HG02678 (cell line): ENCODE results near the gene CDKN1A.

ENCODE experiments used
- ATAC-seq: cut with Tn5 transposase; IDR thresholded peaks from one replicate; pipeline ENCODE4 v1.9.1; 2021; ENCODE audit warnings: mild to moderate bottlenecking, moderate library complexity; ENCODE audit not compliant: unreplicated experiment

CDKN1A gene

DNA sequence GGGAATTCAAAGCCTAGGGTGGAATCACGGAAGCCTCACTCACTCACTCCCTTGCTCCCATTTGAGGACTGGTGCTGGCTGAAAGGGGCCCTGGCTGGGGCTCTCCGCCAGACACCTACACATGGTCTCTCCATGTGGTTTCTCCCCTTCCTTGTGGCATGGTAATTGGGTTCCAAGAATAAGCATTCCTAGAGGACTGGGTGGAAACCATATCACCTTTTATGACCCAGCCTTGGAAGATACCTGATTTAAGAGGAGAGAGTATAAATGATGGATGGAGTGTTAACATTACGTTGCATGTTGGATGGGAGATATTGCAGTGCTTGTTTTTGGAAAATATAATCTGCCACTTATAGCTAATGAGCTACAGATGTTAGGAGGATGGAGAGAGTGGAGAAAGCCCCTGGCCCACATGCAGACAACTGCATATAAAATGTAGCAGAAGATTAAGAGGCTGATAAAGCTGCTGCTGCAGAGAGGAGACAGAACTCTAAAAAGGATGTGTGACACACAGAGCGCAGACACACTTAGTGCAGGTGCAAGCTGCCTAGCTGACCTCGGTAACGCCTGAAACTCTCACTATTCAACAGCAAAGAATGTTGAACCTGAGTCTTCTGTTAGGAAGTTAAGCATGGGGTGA, 23.3 kb upstream of the CDKN1A start:
- no peak for ATAC-seq

DNA sequence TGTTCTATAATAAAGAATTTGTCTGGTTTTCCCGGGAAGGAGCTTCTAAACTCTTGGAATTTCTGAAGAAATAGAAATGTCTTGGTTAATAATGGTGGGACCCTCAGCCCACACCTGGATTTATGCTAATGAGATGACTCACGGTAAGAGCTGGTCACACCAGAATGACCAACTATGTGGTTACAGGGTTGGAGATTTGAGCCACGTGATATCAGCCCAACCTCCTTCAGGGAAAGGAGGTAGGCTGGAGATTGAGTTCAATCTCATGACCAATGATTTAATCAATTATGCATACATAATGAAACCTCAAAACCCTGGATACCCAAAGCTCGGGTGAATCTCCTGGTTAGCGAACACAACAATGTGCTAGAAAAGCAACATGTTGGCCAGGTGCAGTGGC, 22.1 kb upstream of the CDKN1A start:
- no peak for ATAC-seq

DNA sequence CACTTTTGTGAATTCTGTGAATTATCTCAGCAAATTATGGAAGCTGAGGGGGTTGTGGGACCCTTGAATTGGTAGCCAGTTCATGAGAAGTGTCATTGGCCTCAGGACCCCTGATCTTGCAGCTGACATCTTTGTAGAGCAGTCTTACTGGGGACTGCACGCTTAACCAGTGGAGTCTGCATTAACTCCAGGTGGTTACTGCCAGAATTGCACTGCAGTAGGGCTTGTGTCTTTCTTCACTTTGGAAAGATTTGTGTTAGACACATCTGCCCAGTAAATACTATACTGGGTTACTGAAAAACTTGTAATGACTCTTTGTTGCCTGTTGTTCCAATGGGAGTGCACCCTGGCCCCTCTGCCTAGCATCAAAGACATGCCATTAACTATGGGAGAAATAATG, 21.2 kb upstream of the CDKN1A start:
- ATAC-seq = no peak

DNA sequence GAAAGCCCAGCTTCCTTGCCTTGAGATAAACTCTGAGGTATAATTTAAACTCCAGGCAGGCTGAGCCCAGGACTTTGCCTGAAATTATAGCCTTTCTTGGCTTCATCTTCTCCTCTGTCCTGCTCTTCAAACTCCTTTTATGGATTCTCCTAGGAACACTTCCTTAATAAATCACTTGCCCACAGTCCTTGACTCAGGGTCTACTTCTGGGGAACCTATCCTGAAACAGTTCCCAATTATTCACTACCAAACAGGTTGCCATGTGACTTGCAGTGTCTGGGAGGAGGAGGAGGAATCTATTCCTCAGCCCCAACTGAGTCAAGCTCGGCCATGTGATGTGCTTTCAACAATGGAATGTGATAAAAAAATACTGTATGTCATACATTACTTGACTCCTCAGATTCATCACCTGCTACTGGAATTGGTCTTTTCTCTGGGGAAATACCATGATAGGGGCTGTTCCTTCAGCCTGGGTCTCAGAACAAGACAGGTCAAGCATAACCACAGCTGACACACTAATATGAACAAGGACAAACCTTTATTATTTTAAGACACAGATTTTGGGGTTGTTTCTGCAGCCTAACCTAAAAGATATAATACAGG, 20.5 kb upstream of the CDKN1A start:
- ATAC-seq = no peak

DNA sequence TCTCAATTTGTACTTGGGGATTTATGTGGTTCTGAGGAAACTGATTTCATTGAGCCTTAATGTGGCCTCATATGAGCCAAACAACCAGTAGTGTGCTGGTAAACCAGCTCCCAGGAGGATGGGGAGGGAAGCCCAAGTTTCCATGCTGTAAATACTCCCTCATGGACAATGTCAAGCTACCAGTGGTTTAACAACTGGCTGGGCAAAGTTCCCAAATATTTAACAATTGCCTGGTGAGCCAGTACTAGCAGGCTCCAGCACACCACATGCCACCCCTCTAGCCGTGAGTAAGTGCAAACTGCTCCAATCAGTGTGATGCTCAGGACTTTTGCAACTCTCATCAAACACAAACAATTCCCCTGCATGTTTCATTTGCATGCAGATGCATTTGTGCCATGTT, 19.2 kb upstream of the CDKN1A start:
- no peak for ATAC-seq

- no peak for ATAC-seq
Observed at GRCh38 chr6:36660771-36661471, 17.6 kb upstream of the CDKN1A start.

DNA sequence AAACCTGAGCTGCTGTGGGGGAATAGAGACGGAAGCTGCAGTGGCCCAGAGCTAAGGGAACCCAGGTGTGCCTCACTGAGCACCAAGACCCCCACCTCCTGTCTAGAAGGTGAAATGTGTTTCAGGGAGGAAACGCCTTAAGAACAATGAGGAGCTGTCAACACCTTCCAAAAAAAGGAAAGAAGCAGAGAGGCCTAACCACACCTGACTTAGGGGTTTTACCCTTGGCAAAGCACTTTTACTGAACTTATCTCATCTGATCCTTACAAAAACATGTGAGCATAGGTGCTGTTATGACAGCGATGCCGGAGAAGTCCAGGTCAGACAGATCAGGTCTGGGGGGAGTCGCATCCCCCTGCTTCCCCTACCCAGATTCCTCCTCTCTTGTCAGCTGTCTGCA, 16.1 kb upstream of the CDKN1A start:
- ATAC-seq = no peak

DNA sequence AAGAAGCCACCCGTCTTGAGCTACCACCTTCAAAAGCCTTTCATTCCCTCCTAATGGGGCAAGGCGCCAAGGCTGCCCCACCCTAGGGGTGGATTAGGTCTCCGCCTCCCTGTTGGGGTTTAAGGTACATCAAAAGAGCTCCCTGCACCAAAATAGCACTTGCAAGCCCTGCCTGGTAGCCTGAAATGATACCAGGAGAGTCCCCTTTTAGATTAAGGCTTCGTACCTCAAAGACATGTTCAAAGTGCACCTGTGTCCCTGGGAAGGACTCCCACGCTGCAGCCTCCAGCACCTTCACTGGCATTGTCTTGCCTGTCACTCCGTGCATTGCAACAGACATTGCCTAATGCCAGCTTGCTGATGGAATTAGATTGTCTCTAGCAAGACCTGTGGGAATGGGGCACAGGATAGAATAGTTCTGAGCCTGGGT, 15.7 kb upstream of the CDKN1A start:
- ATAC-seq = no peak

- ATAC-seq = no peak
Observed at GRCh38 chr6:36663504-36664446, 14.7 kb upstream of the CDKN1A start.

- ATAC-seq = no peak
Observed at GRCh38 chr6:36665180-36665579, 13.3 kb upstream of the CDKN1A start.

- no peak for ATAC-seq
Observed at GRCh38 chr6:36666287-36666686, 12.2 kb upstream of the CDKN1A start.

GRCh38 chr6:36666826-36667591, 11.5 kb upstream of the CDKN1A start:
- ATAC-seq = peak; percentile 75

GRCh38 chr6:36668591-36668990, 9.9 kb upstream of the CDKN1A start:
- ATAC-seq = no peak

DNA sequence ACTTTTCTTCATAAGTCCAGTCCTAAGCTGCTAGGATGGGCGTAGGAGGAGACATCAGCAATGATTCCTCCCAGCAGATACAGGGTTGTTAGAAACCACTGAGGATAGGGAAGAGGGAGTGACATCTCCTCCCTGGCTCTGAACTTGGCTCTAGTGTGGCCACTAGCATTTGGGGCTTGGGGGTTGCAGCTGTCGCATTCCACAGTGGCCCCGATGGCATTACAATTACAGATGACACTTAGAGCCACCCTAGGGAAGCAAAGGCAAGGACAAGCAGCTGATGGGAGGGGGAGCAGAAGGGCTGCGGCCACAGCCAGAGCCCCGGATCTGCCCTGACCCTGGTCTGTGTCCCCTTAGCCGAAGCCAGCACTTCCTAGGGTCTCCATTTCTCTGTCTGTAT, 9.5 kb upstream of the CDKN1A start:
- no peak for ATAC-seq

DNA sequence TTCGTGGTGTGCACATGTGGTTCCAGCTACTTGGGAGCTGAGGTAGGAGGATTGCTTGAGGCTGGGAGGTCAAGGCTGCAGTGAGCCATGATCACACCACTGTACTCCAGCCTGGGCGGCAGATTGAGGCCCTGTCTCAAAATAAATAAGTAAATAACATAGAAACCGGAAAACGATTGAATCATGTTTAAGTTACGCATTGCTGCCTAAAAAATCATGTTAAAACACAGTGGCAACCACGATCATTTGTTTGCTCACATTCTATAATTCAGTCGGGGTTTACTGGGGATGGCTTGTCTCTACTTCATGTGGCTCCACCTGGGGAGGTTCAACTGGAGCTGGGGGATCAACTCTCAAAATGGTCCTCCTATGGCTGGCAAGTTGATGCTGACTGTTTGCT, 8.2 kb upstream of the CDKN1A start:
- ATAC-seq = no peak

GRCh38 chr6:36671687-36672375, 6.7 kb upstream of the CDKN1A start:
- no peak for ATAC-seq

GRCh38 chr6:36673882-36674281, 4.6 kb upstream of the CDKN1A start:
- ATAC-seq = no peak

GRCh38 chr6:36674942-36675341, 3.6 kb upstream of the CDKN1A start:
- no peak for ATAC-seq

DNA sequence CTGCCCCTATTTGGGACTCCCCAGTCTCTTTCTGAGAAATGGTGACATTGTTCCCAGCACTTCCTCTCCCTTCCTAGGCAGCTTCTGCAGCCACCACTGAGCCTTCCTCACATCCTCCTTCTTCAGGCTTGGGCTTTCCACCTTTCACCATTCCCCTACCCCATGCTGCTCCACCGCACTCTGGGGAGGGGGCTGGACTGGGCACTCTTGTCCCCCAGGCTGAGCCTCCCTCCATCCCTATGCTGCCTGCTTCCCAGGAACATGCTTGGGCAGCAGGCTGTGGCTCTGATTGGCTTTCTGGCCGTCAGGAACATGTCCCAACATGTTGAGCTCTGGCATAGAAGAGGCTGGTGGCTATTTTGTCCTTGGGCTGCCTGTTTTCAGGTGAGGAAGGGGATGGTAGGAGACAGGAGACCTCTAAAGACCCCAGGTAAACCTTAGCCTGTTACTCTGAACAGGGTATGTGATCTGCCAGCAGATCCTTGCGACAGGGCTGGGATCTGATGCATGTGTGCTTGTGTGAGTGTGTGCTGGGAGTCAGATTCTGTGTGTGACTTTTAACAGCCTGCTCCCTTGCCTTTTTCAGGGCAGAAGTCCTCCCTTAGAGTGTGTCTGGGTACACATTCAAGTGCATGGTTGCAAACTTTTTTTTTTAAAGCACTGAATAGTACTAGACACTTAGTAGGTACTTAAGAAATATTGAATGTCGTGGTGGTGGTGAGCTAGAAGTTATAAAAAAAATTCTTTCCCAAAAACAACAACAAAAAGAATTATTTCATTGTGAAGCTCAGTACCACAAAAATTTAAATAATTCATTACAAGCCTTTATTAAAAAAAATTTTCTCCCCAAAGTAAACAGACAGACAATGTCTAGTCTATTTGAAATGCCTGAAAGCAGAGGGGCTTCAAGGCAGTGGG, 2.1 kb upstream of the CDKN1A start:
- no peak for ATAC-seq
